GM18868 (cell line): ENCODE results near the gene PDLIM5.

Source experiments
- ATAC-seq: cut with Tn5 transposase; IDR thresholded peaks from one replicate; pipeline ENCODE4 v1.9.1; 2021; ENCODE audit warnings: mild to moderate bottlenecking, moderate library complexity; ENCODE audit not compliant: unreplicated experiment

The PDLIM5 gene

DNA sequence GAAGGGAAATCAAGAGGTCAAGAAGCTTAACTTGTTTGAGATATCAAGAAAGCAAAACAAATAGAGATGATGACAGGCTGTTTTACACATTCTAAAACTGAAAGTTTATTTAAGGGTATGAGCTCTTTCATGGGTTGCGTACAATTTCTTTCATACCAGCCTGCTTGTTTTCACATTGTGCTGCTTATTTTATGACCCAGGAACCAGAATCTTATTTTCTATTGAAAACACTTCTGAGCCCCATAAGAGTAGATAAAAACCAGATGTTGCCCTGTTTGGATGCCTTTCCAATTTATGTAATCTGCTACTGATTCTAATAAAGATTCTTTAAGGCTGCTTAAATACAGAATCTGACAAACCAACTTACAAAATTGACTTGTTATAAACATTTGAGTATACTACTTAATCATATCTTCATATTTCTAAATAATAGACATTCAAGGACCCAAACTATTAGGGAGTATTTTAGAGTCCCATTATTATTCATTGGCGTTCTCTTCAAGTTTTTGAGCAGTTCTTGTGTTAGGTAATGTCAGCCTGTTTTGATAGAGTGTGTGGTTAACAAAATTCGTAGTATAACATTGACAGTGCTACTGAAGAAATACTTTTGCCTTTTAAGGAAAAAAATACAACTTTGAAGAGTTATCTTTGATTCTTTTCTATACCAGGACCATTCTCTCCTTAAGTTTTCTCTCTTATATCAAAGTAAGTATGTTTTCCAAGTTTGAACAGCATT, 74.4 kb downstream of the PDLIM5 start:
- peak; percentile 87 for ATAC-seq

DNA sequence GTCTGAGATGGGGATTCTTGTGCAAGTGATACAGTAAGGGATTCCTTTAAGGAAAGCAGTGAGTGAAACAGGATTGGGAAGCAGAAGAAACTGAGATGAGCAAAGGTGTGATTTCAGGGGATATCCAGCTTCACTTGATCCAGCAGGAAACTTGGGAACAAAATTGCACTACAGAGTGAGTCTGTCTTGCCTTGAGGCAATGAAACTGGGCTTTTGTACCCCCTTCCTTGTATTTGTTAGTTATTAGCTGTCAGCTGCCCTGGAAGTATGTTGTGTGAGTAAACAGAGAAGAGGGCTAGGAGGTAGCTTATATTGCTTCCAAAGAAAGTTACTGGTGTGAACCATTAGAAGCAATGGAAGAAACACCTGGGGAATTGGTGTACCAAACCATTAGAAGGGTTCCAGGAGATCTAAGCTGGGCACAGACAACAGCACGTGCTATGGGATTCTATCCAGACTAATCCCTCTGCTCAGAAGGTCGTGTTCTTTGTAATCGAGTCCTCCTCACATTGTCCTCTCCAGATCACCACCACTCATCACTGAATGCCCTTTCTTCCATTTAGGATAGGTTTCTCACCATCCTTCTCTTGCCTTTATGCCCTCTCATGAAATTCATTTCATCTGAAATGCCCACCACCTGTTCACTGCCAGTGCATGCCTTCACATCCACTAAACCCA, 76.0 kb downstream of the PDLIM5 start:
- no peak for ATAC-seq

DNA sequence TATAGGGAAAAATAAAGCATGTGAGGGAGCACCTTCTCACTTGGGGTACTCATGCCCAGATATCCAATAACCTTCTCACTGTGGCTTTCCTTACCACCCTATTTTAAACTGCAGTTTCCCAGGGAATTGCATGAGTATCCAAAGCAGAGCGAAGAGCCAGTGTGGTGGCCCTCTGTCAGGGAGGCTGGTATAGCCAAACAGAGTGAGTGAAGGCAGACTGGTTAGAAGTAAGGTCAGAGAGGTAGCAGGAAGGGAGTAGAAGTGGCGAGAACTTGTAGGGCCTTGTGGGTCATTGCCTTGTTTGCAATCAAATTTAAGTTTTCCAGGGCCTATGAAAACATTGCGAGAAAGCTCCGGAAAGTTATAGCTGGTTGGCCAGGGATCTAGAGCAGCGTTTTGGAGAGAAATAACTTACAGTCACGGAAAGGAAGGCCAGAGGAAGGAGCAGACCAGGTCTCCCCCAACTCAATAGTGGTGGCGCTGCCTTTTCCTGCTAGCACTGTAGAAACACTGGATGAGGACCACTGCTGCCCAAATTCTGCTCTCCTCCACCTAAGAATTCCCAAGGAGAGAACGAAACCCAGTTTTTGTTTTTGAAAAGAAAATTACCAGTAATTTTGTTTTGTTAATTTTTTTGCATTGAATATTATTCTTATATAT, 77.2 kb downstream of the PDLIM5 start:
- ATAC-seq = no peak

DNA sequence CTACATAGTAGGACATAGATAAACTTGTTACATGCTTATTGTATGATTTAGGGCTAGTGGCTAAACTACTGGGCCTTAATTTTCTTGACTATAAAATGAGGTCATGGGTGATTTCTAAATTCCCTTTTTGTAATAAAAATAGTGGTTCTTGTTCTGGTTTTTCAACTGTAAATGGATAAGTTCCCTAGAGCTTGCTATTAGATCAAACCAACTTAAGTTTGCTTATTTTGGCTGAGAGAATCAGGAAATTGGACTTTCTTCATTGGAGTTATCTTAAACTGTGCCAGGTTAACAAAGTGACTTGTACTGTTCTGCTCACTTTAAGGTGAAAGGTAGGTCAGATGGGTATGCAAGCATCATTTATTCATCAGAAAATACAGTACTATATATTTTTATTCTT, 78.3 kb downstream of the PDLIM5 start:
- ATAC-seq = no peak

DNA sequence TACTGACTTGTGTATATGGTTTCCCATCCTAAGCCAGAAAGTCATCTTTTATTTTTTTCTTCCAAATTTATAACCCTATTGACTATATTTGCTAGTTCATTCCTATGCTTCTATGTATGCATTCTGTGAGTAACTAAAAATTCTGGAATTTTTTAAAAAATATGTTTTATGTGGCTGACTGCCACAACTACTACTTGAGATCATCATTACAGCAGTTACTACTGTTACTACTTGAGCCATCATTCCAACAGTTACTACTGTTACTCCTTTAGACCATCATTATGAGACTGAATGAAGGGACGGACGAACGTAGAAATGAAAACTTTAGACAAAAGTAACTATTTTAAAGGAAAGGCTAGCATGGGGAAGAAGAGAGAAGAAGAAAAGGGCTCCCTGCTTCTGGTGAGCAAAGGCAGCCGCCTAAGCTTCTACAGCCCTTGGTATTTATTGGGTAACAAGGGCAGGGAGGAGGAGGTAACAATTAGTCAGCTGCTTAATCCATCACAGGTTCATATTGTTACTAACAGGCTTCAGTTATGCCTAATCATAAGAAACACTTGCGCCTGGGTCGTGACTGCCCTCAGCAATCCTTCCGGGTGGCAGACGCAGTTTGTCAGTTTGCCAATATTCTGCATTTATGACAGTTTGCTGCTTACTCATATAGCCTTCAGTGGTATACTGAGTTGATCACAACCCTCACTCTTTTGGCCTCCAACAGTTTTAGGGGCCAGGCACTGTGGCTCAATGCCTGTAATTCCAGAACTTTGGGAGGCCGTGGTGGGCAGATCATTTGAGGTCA, 80.4 kb downstream of the PDLIM5 start:
- ATAC-seq = no peak

DNA sequence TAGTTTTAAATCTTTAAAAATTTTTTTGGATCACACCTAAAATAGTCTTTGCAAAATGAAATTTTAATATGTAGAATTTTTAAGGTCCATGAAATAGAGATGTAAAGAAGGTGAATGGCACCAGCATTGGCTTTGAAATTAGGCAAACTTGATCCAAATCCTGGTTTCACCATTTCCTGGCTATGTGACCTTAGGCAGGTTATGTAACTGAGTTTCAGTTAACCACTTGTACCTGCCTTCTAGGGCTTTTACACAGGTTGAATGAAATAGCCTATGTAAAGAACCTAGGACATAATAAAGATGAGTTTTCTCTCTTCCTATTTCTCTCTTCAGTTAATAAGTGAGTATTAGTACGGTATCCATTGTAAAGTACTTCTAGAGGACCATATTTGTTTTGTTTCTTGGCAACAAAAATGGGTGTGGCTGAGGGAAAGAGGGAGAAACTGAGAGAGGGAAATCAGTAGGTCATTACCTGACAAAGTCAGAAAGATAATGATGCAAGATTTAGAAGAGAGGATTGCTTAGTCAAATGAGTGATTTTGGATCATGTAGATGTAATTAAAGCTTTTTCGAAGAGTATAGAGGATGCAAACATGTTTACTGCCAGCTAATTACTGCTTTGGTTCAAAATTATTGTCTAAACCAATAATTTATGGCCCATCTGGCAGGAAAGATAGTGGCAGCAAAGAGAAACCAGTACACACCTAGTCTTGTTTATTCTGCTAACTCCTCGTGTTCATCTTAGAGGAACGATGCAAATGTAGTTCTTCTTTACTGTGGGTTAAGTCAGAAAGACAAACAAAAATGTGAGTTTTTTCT, 81.9 kb downstream of the PDLIM5 start:
- ATAC-seq = no peak

DNA sequence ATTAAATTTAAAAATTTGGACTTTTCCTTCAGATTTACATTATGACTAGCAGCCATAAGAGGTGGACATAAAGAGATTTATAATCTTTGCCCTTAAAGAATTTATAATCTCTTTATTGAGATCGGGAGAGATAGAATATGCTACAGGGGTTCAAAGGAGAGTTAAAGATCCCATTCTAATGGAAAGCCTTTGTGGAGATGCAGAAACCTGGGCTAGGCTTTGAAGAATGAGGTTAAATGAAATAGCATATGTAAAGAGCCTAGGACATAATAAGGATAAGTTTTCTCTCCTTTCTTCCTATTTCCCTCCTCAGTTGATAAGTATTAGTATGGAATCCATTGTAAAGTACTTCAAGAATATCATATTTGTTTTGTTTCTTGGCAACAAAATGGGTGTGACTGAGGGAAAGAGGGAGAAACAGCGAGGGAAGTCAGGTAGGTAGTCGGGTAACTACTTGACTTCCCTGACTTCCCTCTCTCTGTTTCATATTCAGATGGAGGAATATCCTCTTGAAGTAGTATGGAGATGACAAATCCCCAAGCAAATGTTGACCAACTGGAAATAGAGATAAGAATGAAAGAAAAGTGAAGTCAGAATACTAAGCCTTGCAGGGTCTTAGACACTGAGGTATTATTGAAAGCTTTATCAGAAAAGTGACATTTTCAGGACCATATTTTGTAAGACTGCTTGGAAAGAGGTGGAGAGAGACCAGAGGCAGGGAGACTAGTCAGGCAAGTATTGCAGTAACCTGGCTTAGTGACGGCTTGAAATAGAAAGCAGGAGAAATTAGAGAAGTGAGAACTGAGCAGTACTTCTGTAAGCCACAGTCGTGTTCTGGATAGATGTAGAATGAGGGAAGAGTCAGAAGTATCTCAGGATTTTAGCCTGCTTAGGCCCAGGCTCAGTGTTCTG, 82.9 kb downstream of the PDLIM5 start:
- peak; percentile 92 for ATAC-seq

DNA sequence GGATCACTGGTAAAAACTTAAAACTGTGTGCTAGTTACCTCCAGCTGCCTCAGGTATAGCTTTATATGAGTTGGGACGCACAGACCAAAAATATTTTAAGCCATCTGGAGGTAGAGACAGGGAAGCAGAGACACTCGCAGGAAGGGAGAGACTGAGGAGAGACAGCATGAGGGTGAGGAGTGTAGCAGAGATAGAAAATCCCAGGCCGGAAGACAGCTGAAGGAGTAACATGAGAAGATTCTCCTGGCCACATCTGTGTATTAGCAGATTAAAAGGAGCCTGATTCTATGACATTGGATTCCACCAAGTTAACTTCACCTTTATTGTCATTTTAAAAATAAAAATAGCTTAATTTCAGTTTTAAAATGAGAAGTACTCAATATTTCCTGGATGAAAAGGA, 84.3 kb downstream of the PDLIM5 start:
- ATAC-seq = no peak

DNA sequence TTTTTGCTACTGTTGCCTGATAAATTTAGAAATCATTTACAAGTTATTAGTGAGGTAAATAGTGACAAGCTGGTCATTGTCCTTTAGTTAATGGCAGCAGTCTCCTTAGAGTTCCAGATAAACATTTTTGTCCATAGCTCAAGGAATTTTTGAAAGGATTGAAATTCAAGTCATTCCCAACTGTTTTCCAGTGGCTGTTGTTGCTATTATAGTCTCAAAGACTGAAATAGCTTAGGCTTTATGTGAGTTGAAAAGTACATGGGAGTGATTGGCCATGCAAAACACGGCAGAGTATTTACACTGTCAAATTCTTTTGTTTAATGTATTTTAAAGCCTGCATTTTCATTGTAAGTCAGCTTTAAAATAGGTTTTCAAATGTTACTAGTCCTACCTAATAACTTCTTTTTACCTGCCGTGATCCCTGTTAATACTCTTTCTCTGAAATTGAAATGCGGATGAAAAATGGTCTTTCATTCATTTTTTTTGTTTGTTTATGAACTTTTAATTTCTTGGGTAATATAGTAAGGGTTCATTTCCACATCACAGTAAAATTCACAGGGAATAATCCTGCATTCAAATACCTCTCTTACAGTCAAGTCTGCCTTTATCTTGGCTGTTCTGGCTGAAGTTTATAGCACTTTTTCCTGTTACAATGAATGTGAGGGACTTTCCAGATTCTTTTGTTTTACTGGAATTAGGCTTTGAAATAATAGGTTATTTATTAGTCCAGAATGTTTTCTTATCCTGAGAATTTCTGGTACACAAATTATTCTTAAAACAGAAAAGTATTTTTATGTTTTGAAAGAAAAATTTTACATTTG, 85.1 kb downstream of the PDLIM5 start:
- no peak for ATAC-seq

DNA sequence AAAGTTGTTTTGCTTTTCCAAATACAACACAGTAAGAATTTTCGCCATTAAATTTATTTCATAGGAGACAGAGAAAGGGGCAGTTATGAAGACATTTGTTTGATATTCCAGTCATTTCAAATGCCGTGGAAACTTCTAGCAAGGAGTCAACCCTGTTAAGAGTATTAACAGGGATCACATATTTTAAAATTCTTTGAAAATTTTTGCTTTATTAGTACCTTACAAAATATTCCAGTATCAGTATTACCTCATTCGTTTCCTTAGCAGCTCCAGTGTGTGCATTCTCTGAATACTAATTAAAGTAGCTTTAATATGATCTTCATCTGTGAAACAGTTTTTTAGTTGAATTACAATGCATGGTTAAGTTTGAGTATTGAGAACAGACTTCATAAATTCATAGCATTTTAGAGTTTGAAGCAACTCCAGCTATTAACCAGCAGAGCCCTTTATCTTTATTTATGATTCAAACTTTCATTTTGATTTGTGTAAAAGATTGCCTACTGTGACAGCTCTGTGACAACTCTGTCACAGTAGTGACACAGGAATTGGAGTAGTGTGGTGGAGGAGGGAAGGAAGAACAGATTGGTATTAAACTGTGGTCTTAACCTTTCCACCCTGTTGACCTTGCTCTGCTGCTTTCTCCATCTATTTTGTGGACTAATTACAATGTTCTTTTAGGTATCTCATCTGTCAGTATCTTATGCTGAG, 86.3 kb downstream of the PDLIM5 start:
- no peak for ATAC-seq

DNA sequence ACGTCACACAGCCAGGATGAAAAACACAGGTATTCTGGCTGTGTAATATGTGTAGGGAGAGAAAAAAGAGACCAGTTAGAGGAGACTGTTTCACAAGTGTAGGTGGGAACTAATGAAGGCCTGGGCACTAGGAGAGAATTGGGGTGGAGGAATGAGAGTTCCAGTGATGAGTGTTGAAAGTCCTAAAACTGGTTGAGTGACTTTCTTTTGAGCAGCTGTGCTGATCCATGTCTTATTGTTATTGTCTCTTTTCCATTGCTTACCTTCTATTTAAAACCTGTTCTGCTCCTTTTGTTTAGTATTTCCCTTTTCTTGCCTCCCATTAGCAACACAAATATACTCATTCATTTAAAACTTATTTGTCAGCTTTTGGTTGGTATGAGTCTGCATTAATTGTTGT, 88.7 kb downstream of the PDLIM5 start:
- no peak for ATAC-seq

DNA sequence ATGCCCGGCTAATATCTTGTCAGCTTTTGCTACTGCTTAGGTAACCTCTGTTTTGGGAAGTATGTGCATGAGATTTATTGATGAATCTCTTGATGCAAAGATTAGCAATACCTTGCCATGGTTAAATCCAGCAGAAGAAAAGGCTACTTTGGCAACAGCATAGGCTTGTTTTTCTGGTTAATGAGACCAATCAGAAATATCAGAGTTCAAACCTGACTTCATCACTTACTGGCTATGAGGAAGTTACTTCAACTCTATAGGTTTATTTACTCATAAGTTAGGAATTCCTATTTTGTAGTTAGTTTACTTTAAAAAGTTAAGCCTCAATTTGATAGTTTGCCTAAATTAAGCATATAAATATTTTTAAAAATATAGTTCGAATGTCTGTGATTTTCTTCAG, 93.1 kb downstream of the PDLIM5 start:
- ATAC-seq = no peak

DNA sequence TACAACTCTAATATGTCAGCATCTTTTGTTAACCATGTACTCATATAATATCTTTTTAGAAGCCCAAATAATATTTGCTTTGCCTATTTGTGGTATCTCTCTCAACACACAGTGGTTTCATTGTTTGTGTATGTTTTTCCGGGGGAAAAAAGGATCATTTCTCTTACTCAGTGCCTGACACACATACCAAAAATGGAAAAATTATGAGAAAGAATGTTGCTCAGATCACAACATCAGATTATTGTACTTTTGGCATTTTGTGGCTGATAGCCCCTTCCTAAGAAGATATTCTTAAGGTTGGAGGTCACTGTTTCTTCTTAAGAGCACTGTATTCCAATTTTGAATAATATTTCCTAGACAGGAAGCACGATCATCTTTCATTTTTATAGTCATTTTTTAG, 93.6 kb downstream of the PDLIM5 start:
- no peak for ATAC-seq

DNA sequence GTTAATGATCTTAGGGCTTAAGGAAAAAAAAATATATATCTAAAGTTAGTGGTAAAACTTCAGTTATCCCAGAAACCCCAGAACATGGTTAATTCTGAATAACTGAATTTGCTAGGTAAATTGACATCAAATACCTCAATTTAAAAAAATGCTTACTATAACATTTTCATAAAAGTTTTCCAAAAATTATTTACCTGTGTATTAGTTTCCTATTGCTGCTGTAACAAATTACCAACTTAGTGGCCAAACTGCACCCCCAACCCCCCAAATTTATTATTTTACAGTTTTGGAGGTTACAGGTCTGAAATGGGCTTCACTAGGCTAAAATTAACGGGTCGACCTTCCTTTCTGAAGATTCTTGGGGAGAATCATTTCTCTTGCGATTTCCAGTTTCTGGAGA, 95.2 kb downstream of the PDLIM5 start:
- ATAC-seq = no peak

DNA sequence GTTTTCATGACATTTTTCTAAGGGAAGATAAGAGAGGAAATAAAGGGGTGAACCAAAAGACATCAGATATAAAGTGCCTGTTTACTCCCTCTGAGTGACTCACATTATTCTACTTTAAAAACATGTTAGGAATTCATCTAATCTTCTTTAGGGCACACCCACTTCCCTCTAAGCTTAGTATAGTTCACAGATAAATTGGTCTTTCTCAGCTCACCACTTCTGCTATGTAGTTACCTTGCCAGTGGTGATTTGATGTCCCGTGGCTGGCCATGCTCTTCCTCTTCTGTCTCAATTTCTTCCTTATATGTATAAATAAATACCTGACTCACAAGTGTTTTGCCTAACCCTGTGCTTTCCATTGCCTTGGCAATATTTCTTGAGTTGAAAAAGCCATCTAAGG, 96.8 kb downstream of the PDLIM5 start:
- ATAC-seq = no peak

DNA sequence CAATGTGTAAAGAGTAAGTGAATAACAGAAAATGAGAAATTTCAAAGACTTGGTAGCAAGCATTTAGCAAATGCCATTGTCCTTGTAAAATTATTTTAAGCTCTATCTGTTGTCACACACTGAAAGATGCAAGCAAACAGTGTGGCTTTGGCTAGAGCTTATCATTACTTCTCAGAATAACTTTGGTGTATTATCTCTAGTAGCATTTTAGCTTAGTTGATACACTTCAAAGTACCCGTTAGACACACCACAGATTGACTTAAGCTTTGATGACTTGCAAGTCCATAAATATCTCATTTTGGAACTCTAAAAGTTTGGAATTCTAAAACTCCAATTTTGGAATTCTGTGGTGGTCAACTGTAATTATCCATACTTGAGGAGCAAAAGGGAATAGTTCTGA, 98.6 kb downstream of the PDLIM5 start:
- no peak for ATAC-seq

DNA sequence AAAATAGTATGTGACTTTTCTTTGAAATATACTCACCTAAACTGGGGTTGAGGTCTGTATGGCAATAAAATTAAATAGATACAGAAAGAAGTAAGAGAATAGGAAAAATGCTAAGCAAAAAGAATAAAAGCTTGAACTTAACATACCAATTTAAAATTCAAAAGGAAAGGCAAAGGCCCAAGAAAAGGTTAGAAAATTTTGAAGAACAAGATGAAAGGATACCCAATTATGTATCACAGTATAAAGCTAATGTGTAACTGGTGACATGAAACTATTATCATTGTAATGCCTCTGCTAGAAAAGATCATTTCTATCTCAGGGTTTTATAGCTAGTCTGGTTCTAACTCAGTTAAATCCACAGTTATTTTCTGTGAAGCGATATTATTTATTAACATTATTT, 99.1 kb downstream of the PDLIM5 start:
- no peak for ATAC-seq
